Measurements from ENCODE around the gene PLIN4. TPM values are rescaled to one million over a fixed set of nuclear protein-coding genes. Genes with fewer than 3 reads are reported as not detected.

PLIN4 gene
- total RNA-seq, 2 donors from 2014 or later, result 0.47 to 6.3 TPM

DNA sequence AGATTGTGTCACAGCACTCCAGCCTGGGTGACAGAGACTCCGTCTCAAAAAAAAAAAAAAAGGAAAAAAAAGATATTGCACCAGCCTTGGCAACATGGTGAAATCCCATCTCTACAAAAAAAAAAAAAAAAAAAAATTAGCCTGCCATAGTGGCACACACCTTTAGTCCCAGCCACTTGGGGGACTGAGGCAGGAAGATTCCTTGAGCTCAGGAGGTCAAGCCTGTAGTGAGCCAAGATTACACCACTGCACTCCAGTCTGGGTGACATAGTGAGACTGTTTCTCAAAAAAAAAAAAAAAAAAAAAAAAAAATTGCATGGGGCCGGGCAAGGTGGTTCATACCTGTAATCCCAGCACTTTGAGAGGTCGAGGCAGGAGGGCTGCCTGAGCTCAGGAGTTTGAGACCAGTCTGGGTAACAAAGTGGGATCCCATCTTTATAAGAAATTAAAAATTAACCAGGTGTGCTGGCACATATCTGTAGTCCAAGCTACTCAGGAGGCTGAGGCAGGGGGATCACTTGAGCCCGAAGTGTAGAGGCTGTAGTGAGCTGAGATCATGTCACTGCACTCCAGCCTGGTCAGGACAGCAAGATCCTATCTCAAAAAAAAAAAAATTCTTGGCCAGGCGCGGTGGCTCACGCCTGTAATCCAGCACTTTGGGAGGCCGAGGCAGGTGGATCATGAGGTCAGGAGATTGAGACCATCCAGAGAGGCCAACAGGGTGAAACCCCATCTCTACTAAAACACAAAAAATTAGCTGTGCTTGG is 53.3 kb downstream of the PLIN4 start:
- intact Hi-C loops (cut with DNase I), result no loop called here
- no peak overlapping the region for H3K9ac ChIP-seq (ENCODE audit: low read depth in 2 of 2, low read length in 2 of 2)
- DNase-seq, result no peak
- no peaks in the 10 kb centered on the region for H3K36me3 ChIP-seq
- H3K27ac ChIP-seq, result no peak overlapping the region
- no peaks in the 10 kb centered on the region for H3K9me3 ChIP-seq
- TF ChIP-seq, protein P1, sequence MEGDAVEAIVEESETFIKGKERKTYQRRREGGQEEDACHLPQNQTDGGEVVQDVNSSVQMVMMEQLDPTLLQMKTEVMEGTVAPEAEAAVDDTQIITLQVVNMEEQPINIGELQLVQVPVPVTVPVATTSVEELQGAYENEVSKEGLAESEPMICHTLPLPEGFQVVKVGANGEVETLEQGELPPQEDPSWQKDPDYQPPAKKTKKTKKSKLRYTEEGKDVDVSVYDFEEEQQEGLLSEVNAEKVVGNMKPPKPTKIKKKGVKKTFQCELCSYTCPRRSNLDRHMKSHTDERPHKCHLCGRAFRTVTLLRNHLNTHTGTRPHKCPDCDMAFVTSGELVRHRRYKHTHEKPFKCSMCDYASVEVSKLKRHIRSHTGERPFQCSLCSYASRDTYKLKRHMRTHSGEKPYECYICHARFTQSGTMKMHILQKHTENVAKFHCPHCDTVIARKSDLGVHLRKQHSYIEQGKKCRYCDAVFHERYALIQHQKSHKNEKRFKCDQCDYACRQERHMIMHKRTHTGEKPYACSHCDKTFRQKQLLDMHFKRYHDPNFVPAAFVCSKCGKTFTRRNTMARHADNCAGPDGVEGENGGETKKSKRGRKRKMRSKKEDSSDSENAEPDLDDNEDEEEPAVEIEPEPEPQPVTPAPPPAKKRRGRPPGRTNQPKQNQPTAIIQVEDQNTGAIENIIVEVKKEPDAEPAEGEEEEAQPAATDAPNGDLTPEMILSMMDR (IDR thresholded peaks at IDR 0.05), result no peak
- H3K27me3 ChIP-seq, result no peaks in the 10 kb centered on the region
- H3K4me1 ChIP-seq, result no peaks in the 10 kb centered on the region
- H3K4me3 ChIP-seq, result no peak overlapping the region

- TF ChIP-seq, protein P1 (IDR thresholded peaks at IDR 0.05), result no peak
- peaks cover 6% of the 10 kb centered on the region for H3K4me1 ChIP-seq
- intact Hi-C loops (cut with DNase I), result loop anchor here (10.0 kb wide), 1 partner anchor 53 kb away; the partner anchor contains the start of genes CHAF1A and SH3GL1
- H3K4me3 ChIP-seq, result peak within 1 kb of the TSS; percentile 63
- H3K27me3 ChIP-seq, result no peaks in the 10 kb centered on the region
- no peaks in the 10 kb centered on the region for H3K9me3 ChIP-seq
- H3K9ac ChIP-seq (ENCODE audit: low read depth in 2 of 2, low read length in 2 of 2), result peak within 1 kb of the TSS; percentile 79 to 81
- peak within 1 kb of the TSS; percentile 69 for H3K27ac ChIP-seq
- H3K36me3 ChIP-seq, result peaks cover 8% of the 10 kb centered on the region
- peak; percentile 98 for DNase-seq
Measured at GRCh38 chr19:4457654-4458395, 60.5 kb downstream of the PLIN4 start, which contains the start of gene UBXN6. TSS of gene UBXN6 (minus strand) at chr19:4457794. CDS start at chr19:4457697, 97 bp downstream.

- TF ChIP-seq, protein P1 (IDR thresholded peaks at IDR 0.05), result no peak
- peak overlapping the region; percentile 69 for H3K27ac ChIP-seq
- H3K9me3 ChIP-seq, result no peaks in the 10 kb centered on the region
- H3K27me3 ChIP-seq, result no peaks in the 10 kb centered on the region
- peak; percentile 47 for DNase-seq
- intact Hi-C loops (cut with DNase I), result loop anchor here (10.0 kb wide), 1 partner anchor 52 kb away; the partner anchor contains the start of genes CHAF1A and SH3GL1
- peak overlapping the region; percentile 79 to 81 for H3K9ac ChIP-seq (ENCODE audit: low read depth in 2 of 2, low read length in 2 of 2)
- H3K4me1 ChIP-seq, result peaks cover 6% of the 10 kb centered on the region
- H3K4me3 ChIP-seq, result peak overlapping the region; percentile 63
- H3K36me3 ChIP-seq, result peaks cover 15% of the 10 kb centered on the region
Measured at GRCh38 chr19:4456843-4457653, 61.2 kb downstream of the PLIN4 start.

GRCh38 chr19:4456476-4456842 is 61.8 kb downstream of the PLIN4 start:
- DNase-seq, result peak; percentile 45
- Histone ChIP-seq H3K27me3 (no peaks in the 10 kb centered on the region), H3K4me1 (peaks cover 6% of the 10 kb centered on the region), H3K36me3 (peaks cover 15% of the 10 kb centered on the region), H3K9me3 (no peaks in the 10 kb centered on the region), H3K4me3 (peak overlapping the region; percentile 63), H3K9ac (ENCODE audit: low read depth in 2 of 2, low read length in 2 of 2) (peak overlapping the region; percentile 63 to 81), H3K27ac (peak overlapping the region; percentile 69)
- intact Hi-C loops (cut with DNase I), result loop anchor here (10.0 kb wide), 1 partner anchor 52 kb away; the partner anchor contains the start of genes CHAF1A and SH3GL1
- TF ChIP-seq, protein P1 (IDR thresholded peaks at IDR 0.05), result no peak
